ENCODE results near the gene AZU1.

- TF ChIP-seq CTCF (IDR thresholded peaks at IDR 0.05) (no peak), POLR2A (IDR thresholded peaks at IDR 0.05) (no peak)
These were observed 15.4 kb upstream of the AZU1 start for GRCh38 chr19:812049-812746.

Data from thyroid gland (tissue), 4 donors.